CD4-positive, alpha-beta memory T cell (primary cell): ENCODE measurements around the gene SUCNR1. TPM values are rescaled to one million over a fixed set of nuclear protein-coding genes. Genes with fewer than 3 reads are reported as not detected.

ENCODE experiments used
- CTCF ChIA-PET: fragments of 350-600 bp; sonication (Branson Sonifier 250); formaldehyde crosslinking; loops from one replicate; lab custom pipeline; 2021; ENCODE audit warnings: inconsistent platforms; ENCODE audit not compliant: partially characterized antibody; lab: Charles Lee
- POLR2A ChIA-PET: fragments of 350-600 bp; sonication (Branson Sonifier 250); formaldehyde crosslinking; loops from one replicate; lab custom pipeline; 2021; ENCODE audit not compliant: partially characterized antibody; lab: Charles Lee
- DNase-seq, 5 donors: peaks; one replicate each; pipeline versions ENCODE4 v3.0.0 to v3.0.0-alpha.2; 2020 to 2022; ENCODE audit warnings: mixed read lengths in 1 of 5
- H3K27ac ChIP-seq: one replicate; pipeline ENCODE4 v1.7.0; 2013; ENCODE audit warnings: low read depth, low read length
- H3K27me3 ChIP-seq: 2 replicates; pipeline ENCODE4 v1.7.0; 2013; ENCODE audit warnings: mild to moderate bottlenecking, low read length, moderate library complexity; ENCODE audit not compliant: insufficient read depth
- H3K36me3 ChIP-seq: 2 replicates; pipeline ENCODE4 v1.7.0; 2013; ENCODE audit warnings: mild to moderate bottlenecking, low read length, moderate library complexity; ENCODE audit not compliant: insufficient read depth
- H3K4me1 ChIP-seq: 2 replicates; pipeline ENCODE4 v1.7.0; 2013; ENCODE audit warnings: mild to moderate bottlenecking, low read length, moderate library complexity; ENCODE audit not compliant: insufficient read depth
- H3K4me3 ChIP-seq, 2 donors: one replicate each; pipeline ENCODE4 v1.7.0; 2013; ENCODE audit warnings: low read length in 2 of 2, mild to moderate bottlenecking in 1 of 2
- H3K9me3 ChIP-seq, 2 donors: one replicate each; pipeline ENCODE4 v1.7.0; 2013; ENCODE audit warnings: low read length in 2 of 2, control low read depth in 1 of 2; ENCODE audit not compliant: control insufficient read depth in 1 of 2
- H3K27ac Mint-ChIP-seq, 7 donors: one replicate each; pipeline ENCODE4 v1.8.0; 2020 to 2021; ENCODE audit warnings: mixed read lengths in 7 of 7, mild to moderate bottlenecking in 6 of 7, inconsistent platforms in 3 of 7, moderate library complexity in 3 of 7
- H3K27me3 Mint-ChIP-seq, 2 donors: one replicate each; pipeline ENCODE4 v1.8.0; 2020 to 2021; ENCODE audit warnings: mixed read lengths in 2 of 2
- H3K36me3 Mint-ChIP-seq, 2 donors: one replicate each; pipeline ENCODE4 v1.8.0; 2020 to 2021; ENCODE audit warnings: mixed read lengths in 2 of 2, inconsistent platforms in 1 of 2, mild to moderate bottlenecking in 1 of 2
- H3K4me1 Mint-ChIP-seq, 4 donors: one replicate each; pipeline ENCODE4 v1.8.0; 2020 to 2021; ENCODE audit warnings: mixed read lengths in 4 of 4, mild to moderate bottlenecking in 1 of 4
- H3K4me3 Mint-ChIP-seq, 8 donors: one replicate each; pipeline ENCODE4 v1.8.0; 2020 to 2021; ENCODE audit warnings: mixed read lengths in 8 of 8, mild to moderate bottlenecking in 7 of 8, moderate library complexity in 6 of 8, inconsistent platforms in 3 of 8
- H3K9me3 Mint-ChIP-seq, 8 donors: one replicate each; pipeline ENCODE4 v1.8.0; 2020 to 2021; ENCODE audit warnings: mixed read lengths in 8 of 8, mild to moderate bottlenecking in 5 of 8, inconsistent platforms in 3 of 8, moderate library complexity in 1 of 8
- intact Hi-C: fragments of 100-400 bp; cut with micrococcal nuclease; formaldehyde crosslinking; loops from one replicate; pipeline ENCODE4 v1.15.1; 2023
- polyA plus RNA-seq, 2 donors: library from polyadenylated mRNA; unstranded; fragments of 300-500 nt; fragmentation: Illumina TruSeq; gene quantifications; one replicate each; pipeline ENCODE4 v1.2.3, GENCODE V29; 2021
- total RNA-seq, 2 experiments: library from RNA; stranded (reverse); gene quantifications; one replicate each; pipeline ENCODE4 v1.2.3, GENCODE V29; 2021

Gene SUCNR1
- total and polyA plus RNA-seq, 4 experiments from 2014 or later, result 0.14 to 0.15 TPM; not detected in 2

GRCh38 chr3:151911462-151911861 lies 38.0 kb downstream of the SUCNR1 start:
- H3K36me3 Mint-ChIP-seq, result no peaks in the 10 kb centered on the region
- intact Hi-C loops, result loop anchor here (10.0 kb wide), 1 partner anchor 627 kb away; no protein-coding TSS in a partner anchor
- no peaks in the 10 kb centered on the region for H3K4me1 Mint-ChIP-seq
- ChIA-PET CTCF (no interaction called here), POLR2A (no interaction called here)
- Histone ChIP-seq H3K9me3 (no peaks in the 10 kb centered on the region), H3K27me3 (no peaks in the 10 kb centered on the region), H3K36me3 (no peaks in the 10 kb centered on the region), H3K27ac (no peak overlapping the region), H3K4me3 (no peak overlapping the region), H3K4me1 (no peaks in the 10 kb centered on the region)
- H3K4me3 Mint-ChIP-seq, result no peak overlapping the region
- H3K27ac Mint-ChIP-seq, result no peak overlapping the region
- peaks cover 0 to 12% of the 10 kb centered on the region in 2 donors for H3K27me3 Mint-ChIP-seq
- H3K9me3 Mint-ChIP-seq, result peaks cover 0 to 12% (median 5%) of the 10 kb centered on the region in 8 donors
- no peak for DNase-seq

- intact Hi-C loops, result loop anchor here (10.0 kb wide), 1 partner anchor 627 kb away; no protein-coding TSS in a partner anchor
- H3K9me3 Mint-ChIP-seq, result peaks cover 0 to 12% (median 5%) of the 10 kb centered on the region in 8 donors
- H3K27me3 ChIP-seq, result no peaks in the 10 kb centered on the region
These were observed 38.6 kb downstream of the SUCNR1 start for GRCh38 chr3:151912028-151912427.

GRCh38 chr3:151916781-151917180 lies 43.3 kb downstream of the SUCNR1 start:
- Histone ChIP-seq H3K27ac (no peak overlapping the region), H3K4me1 (no peaks in the 10 kb centered on the region), H3K27me3 (no peaks in the 10 kb centered on the region), H3K4me3 (no peak overlapping the region), H3K9me3 (no peaks in the 10 kb centered on the region), H3K36me3 (no peaks in the 10 kb centered on the region)
- peaks cover 0 to 6% of the 10 kb centered on the region in 2 donors for H3K27me3 Mint-ChIP-seq
- POLR2A ChIA-PET, result no interaction called here
- no peak overlapping the region for H3K27ac Mint-ChIP-seq
- H3K9me3 Mint-ChIP-seq, result peaks cover 0 to 2% (median 0%) of the 10 kb centered on the region in 8 donors
- no peak for DNase-seq
- intact Hi-C loops, result loop anchor here (5.0 to 10.0 kb wide), 2 partner anchors 632 to 749 kb away; no protein-coding TSS in a partner anchor
- H3K4me3 Mint-ChIP-seq, result no peak overlapping the region
- H3K36me3 Mint-ChIP-seq, result no peaks in the 10 kb centered on the region
- no peaks in the 10 kb centered on the region for H3K4me1 Mint-ChIP-seq
- CTCF ChIA-PET, result interaction anchor here (2.4 kb wide), 1 partner anchor 449 kb away, joined by 11 read pairs; no protein-coding TSS in a partner anchor

More at GRCh38 chr3:151912028-151912427, 38.6 kb downstream of the SUCNR1 start:
- Mint-ChIP-seq H3K4me3 (no peak overlapping the region), H3K27ac (no peak overlapping the region), H3K4me1 (no peaks in the 10 kb centered on the region), H3K27me3 (peaks cover 0 to 12% of the 10 kb centered on the region in 2 donors), H3K36me3 (no peaks in the 10 kb centered on the region)
- Histone ChIP-seq H3K4me1 (no peaks in the 10 kb centered on the region), H3K9me3 (no peaks in the 10 kb centered on the region), H3K27ac (no peak overlapping the region), H3K4me3 (no peak overlapping the region), H3K36me3 (no peaks in the 10 kb centered on the region)
- ChIA-PET POLR2A (no interaction called here), CTCF (no interaction called here)
- DNase-seq, result no peak

GRCh38 chr3:151918253-151919029 lies 45.0 kb downstream of the SUCNR1 start:
- Histone ChIP-seq H3K9me3 (no peaks in the 10 kb centered on the region), H3K4me1 (no peaks in the 10 kb centered on the region), H3K4me3 (no peak overlapping the region), H3K27me3 (no peaks in the 10 kb centered on the region), H3K27ac (no peak overlapping the region), H3K36me3 (no peaks in the 10 kb centered on the region)
- no peaks in the 10 kb centered on the region for H3K4me1 Mint-ChIP-seq
- intact Hi-C loops, result loop anchor here (1.0 to 10.0 kb wide), 4 partner anchors 479 to 751 kb away; no protein-coding TSS in a partner anchor
- H3K4me3 Mint-ChIP-seq, result no peak overlapping the region
- ChIA-PET POLR2A (no interaction called here), CTCF (interaction anchor here (0.6 to 3.2 kb wide), 11 partner anchors 17 to 752 kb away, joined by 3 to 25 read pairs (median 3); no protein-coding TSS in a partner anchor)
- DNase-seq, result peak in 4 of 5 donors; percentile 12 to 28 (median 18)
- no peaks in the 10 kb centered on the region for H3K36me3 Mint-ChIP-seq
- peaks cover 0 to 3% of the 10 kb centered on the region in 2 donors for H3K27me3 Mint-ChIP-seq
- no peaks in the 10 kb centered on the region for H3K9me3 Mint-ChIP-seq
- H3K27ac Mint-ChIP-seq, result no peak overlapping the region

GRCh38 chr3:151919030-151919328 lies 45.5 kb downstream of the SUCNR1 start:
- DNase-seq, result no peak
- Histone ChIP-seq H3K4me1 (no peaks in the 10 kb centered on the region), H3K4me3 (no peak overlapping the region), H3K9me3 (no peaks in the 10 kb centered on the region), H3K27ac (no peak overlapping the region), H3K36me3 (no peaks in the 10 kb centered on the region), H3K27me3 (no peaks in the 10 kb centered on the region)
- H3K4me1 Mint-ChIP-seq, result no peaks in the 10 kb centered on the region
- intact Hi-C loops, result loop anchor here (5.0 to 10.0 kb wide), 2 partner anchors 634 to 752 kb away; no protein-coding TSS in a partner anchor
- H3K9me3 Mint-ChIP-seq, result no peaks in the 10 kb centered on the region
- H3K4me3 Mint-ChIP-seq, result no peak overlapping the region
- peaks cover 0 to 3% of the 10 kb centered on the region in 2 donors for H3K27me3 Mint-ChIP-seq
- H3K36me3 Mint-ChIP-seq, result no peaks in the 10 kb centered on the region
- H3K27ac Mint-ChIP-seq, result peak overlapping the region in 1 of 7 donors; percentile 20
- ChIA-PET POLR2A (no interaction called here), CTCF (interaction anchor here (0.6 to 3.2 kb wide), 12 partner anchors 17 to 752 kb away, joined by 3 to 25 read pairs (median 3); no protein-coding TSS in a partner anchor)

GRCh38 chr3:151919446-151919845 lies 46.0 kb downstream of the SUCNR1 start:
- Mint-ChIP-seq H3K4me3 (no peak overlapping the region), H3K9me3 (no peaks in the 10 kb centered on the region), H3K36me3 (no peaks in the 10 kb centered on the region), H3K27me3 (peaks cover 0 to 3% of the 10 kb centered on the region in 2 donors), H3K4me1 (no peaks in the 10 kb centered on the region), H3K27ac (peak overlapping the region in 1 of 7 donors; percentile 20)
- intact Hi-C loops, result loop anchor here (5.0 to 10.0 kb wide), 2 partner anchors 635 to 752 kb away; no protein-coding TSS in a partner anchor
- CTCF ChIA-PET, result interaction anchor here (0.9 to 3.2 kb wide), 9 partner anchors 18 to 524 kb away, joined by 3 to 25 read pairs (median 3); no protein-coding TSS in a partner anchor
- Histone ChIP-seq H3K36me3 (no peaks in the 10 kb centered on the region), H3K27me3 (no peaks in the 10 kb centered on the region), H3K4me1 (no peaks in the 10 kb centered on the region), H3K4me3 (no peak overlapping the region), H3K27ac (no peak overlapping the region), H3K9me3 (no peaks in the 10 kb centered on the region)
- no peak for DNase-seq
- POLR2A ChIA-PET, result no interaction called here

GRCh38 chr3:151923901-151924300 lies 50.5 kb downstream of the SUCNR1 start:
- no peaks in the 10 kb centered on the region for H3K4me1 ChIP-seq
- CTCF ChIA-PET, result no interaction called here
- no peaks in the 10 kb centered on the region for H3K4me1 Mint-ChIP-seq
- H3K4me3 ChIP-seq, result no peak overlapping the region
- H3K27ac ChIP-seq, result no peak overlapping the region
- H3K36me3 Mint-ChIP-seq, result no peaks in the 10 kb centered on the region
- no peaks in the 10 kb centered on the region for H3K27me3 ChIP-seq
- H3K27ac Mint-ChIP-seq, result no peak overlapping the region
- no peaks in the 10 kb centered on the region for H3K9me3 ChIP-seq
- intact Hi-C loops, result no loop called here
- H3K27me3 Mint-ChIP-seq, result no peaks in the 10 kb centered on the region
- no peaks in the 10 kb centered on the region for H3K36me3 ChIP-seq
- DNase-seq, result no peak
- POLR2A ChIA-PET, result no interaction called here
- no peaks in the 10 kb centered on the region for H3K9me3 Mint-ChIP-seq
- no peak overlapping the region for H3K4me3 Mint-ChIP-seq
